WTC11 (cell line): ENCODE measurements around the gene MFSD11. TPM values are rescaled to one million over a fixed set of nuclear protein-coding genes. Genes with fewer than 3 reads are reported as not detected.

Experiments used
- ATAC-seq: fragments of 200-7000 bp; cut with Tn5 transposase; 2 replicates; pipeline ENCODE4 v1.10.0; 2021; ENCODE audit warnings: mild to moderate bottlenecking, moderate library complexity
- CTCF ChIA-PET: fragments of 300-600 bp; sonication (Branson Sonifier 250); formaldehyde crosslinking; loops from one replicate; lab custom pipeline; 2021; ENCODE audit warnings: antibody characterized with exemption; lab: Charles Lee
- POLR2A ChIA-PET: fragments of 350-600 bp; sonication (Branson Sonifier 250); formaldehyde crosslinking; loops from one replicate; lab custom pipeline; 2021; ENCODE audit warnings: antibody characterized with exemption; lab: Charles Lee
- DNase-seq: peaks from one replicate; pipeline ENCODE4 v3.0.0; 2021; ENCODE audit warnings: low spot score
- H3K27ac Mint-ChIP-seq: 2 replicates; pipeline ENCODE4 v1.8.0; 2021; ENCODE audit warnings: mixed read lengths
- H3K27me3 Mint-ChIP-seq: 2 replicates; pipeline ENCODE4 v1.8.0; 2021; ENCODE audit warnings: low read depth, mild to moderate bottlenecking, moderate library complexity, mixed read lengths
- H3K36me3 Mint-ChIP-seq: 2 replicates; pipeline ENCODE4 v1.8.0; 2021; ENCODE audit warnings: mixed read lengths
- H3K4me1 Mint-ChIP-seq: 2 replicates; pipeline ENCODE4 v1.8.0; 2022; ENCODE audit warnings: mixed read lengths
- H3K4me3 Mint-ChIP-seq: 2 replicates; pipeline ENCODE4 v1.8.0; 2021; ENCODE audit warnings: mild to moderate bottlenecking, moderate library complexity, mixed read lengths
- H3K9me3 Mint-ChIP-seq: 2 replicates; pipeline ENCODE4 v1.8.0; 2021; ENCODE audit warnings: mixed read lengths
- CBFB ChIP-seq: sonication (generic); formaldehyde crosslinking; IDR thresholded peaks from 2 replicates; pipeline ENCODE4 v1.8.1; 2022; ENCODE audit warnings: mild to moderate bottlenecking, low read depth, missing genetic modification reagents
- EMX1 ChIP-seq: fragments of 250-450 bp; sonication (Bioruptor Pico); IDR thresholded peaks from 2 replicates; pipeline ENCODE4 v1.8.0; 2021; ENCODE audit warnings: mild to moderate bottlenecking
- ETV6 ChIP-seq: sonication (generic); formaldehyde crosslinking; IDR thresholded peaks from 2 replicates; pipeline ENCODE4 v1.8.1; 2022; ENCODE audit warnings: mild to moderate bottlenecking, missing genetic modification reagents
- JUN ChIP-seq: sonication (generic); formaldehyde crosslinking; IDR thresholded peaks from 2 replicates; pipeline ENCODE4 v1.8.0; 2023; ENCODE audit warnings: mild to moderate bottlenecking, missing genetic modification reagents
- MXD4 ChIP-seq: fragments of 250-450 bp; sonication (Bioruptor Pico); IDR thresholded peaks from 2 replicates; pipeline ENCODE4 v1.8.0; 2021; ENCODE audit warnings: mild to moderate bottlenecking, moderate library complexity, borderline replicate concordance
- MYBL2 ChIP-seq: sonication (generic); formaldehyde crosslinking; IDR thresholded peaks from 2 replicates; pipeline ENCODE4 v1.8.1; 2023; ENCODE audit warnings: mild to moderate bottlenecking, moderate library complexity, missing genetic modification reagents
- NFATC4 ChIP-seq: fragments of 250-450 bp; sonication (Bioruptor Pico); IDR thresholded peaks from 2 replicates; pipeline ENCODE4 v1.9.0; 2021; ENCODE audit warnings: mild to moderate bottlenecking
- OVOL2 ChIP-seq: fragments of 250-450 bp; sonication (Bioruptor Pico); IDR thresholded peaks from 2 replicates; pipeline ENCODE4 v1.9.0; 2021; ENCODE audit warnings: mild to moderate bottlenecking, borderline replicate concordance
- PRRX2 ChIP-seq: fragments of 250-450 bp; sonication (Bioruptor Pico); IDR thresholded peaks from 2 replicates; pipeline ENCODE4 v1.8.0; 2021; ENCODE audit warnings: mild to moderate bottlenecking
- TCF7 ChIP-seq: sonication (generic); formaldehyde crosslinking; IDR thresholded peaks from 2 replicates; pipeline ENCODE4 v1.8.0; 2022; ENCODE audit warnings: mild to moderate bottlenecking, low read depth, missing genetic modification reagents, moderate library complexity
- ZNF396 ChIP-seq: fragments of 250-450 bp; sonication (Bioruptor Pico); IDR thresholded peaks from 2 replicates; pipeline ENCODE4 v1.8.0; 2021; ENCODE audit warnings: mild to moderate bottlenecking, moderate library complexity, borderline replicate concordance
- ZNF416 ChIP-seq: fragments of 250-450 bp; sonication (Bioruptor Pico); IDR thresholded peaks from 2 replicates; pipeline ENCODE4 v1.9.0; 2021; ENCODE audit warnings: mild to moderate bottlenecking, inconsistent platforms
- total RNA-seq: library from RNA; stranded (reverse); gene quantifications from 3 replicates; pipeline ENCODE4 v1.2.3, GENCODE V29; 2021
- TF ChIP-seq, protein P1 (sequence below): fragments of 250-450 bp; sonication (Bioruptor Pico); IDR thresholded peaks from 2 replicates; pipeline ENCODE4 v1.9.0; 2021; ENCODE audit warnings: mild to moderate bottlenecking
- TF ChIP-seq, protein P2 (sequence below): sonication (generic); formaldehyde crosslinking; IDR thresholded peaks from 2 replicates; pipeline ENCODE4 v1.8.1; 2023; ENCODE audit warnings: mild to moderate bottlenecking, missing genetic modification reagents
- TF ChIP-seq, protein P3 (sequence below): fragments of 250-450 bp; sonication (Bioruptor Pico); IDR thresholded peaks from 2 replicates; pipeline ENCODE4 v2.1.2; 2022; ENCODE audit warnings: mild to moderate bottlenecking, moderate library complexity
- TF ChIP-seq, protein P4 (sequence below): sonication (generic); formaldehyde crosslinking; IDR thresholded peaks from 2 replicates; pipeline ENCODE4 v1.8.0; 2023; ENCODE audit warnings: mild to moderate bottlenecking, missing genetic modification reagents
- TF ChIP-seq, protein P5 (sequence below): sonication (generic); formaldehyde crosslinking; IDR thresholded peaks from 2 replicates; pipeline ENCODE4 v1.8.0; 2022; ENCODE audit warnings: mild to moderate bottlenecking, missing genetic modification reagents
- TF ChIP-seq, protein P6 (sequence below): sonication (generic); formaldehyde crosslinking; conservative IDR thresholded peaks from 2 replicates; pipeline ENCODE4 v1.8.1; 2022; ENCODE audit warnings: mild to moderate bottlenecking, missing genetic modification reagents
- TF ChIP-seq, protein P7 (sequence below): sonication (generic); formaldehyde crosslinking; IDR thresholded peaks from 2 replicates; pipeline ENCODE4 v1.8.1; 2022; ENCODE audit warnings: missing genetic modification reagents, borderline replicate concordance
- TF ChIP-seq, protein P8 (sequence below): sonication (generic); formaldehyde crosslinking; IDR thresholded peaks from 2 replicates; pipeline ENCODE4 v1.8.1; 2023; ENCODE audit warnings: mild to moderate bottlenecking, moderate library complexity, missing genetic modification reagents
- TF ChIP-seq, protein P9 (sequence below): sonication (generic); formaldehyde crosslinking; IDR thresholded peaks from 2 replicates; pipeline ENCODE4 v1.8.1; 2022; ENCODE audit warnings: low read depth, missing genetic modification reagents, borderline replicate concordance
- TF ChIP-seq, protein P10 (sequence below): fragments of 200-600 bp; IDR thresholded peaks from 2 replicates; pipeline ENCODE4 v1.8.0; 2022; ENCODE audit warnings: antibody characterized with exemption

The MFSD11 gene
- total RNA-seq, 1 experiment from 2014 or later: 16.6 TPM

DNA sequence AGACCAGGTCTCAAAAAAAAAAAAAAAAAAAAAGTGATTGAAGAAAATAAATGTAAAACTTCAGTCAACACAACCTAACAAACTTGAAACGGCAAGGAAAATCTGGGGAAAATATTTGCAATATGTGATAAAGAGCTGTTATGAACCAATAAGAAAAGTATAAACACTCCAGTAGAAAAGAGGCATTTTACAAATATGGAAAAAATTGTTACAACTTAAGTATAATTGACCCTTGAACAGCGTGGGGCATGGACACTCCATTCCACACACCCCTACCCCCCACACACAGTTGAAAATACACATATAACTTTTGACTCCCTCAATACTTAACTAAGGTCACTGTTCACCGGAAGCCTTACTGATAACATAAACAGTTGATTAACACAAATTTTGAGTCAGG, 20.7 kb downstream of the MFSD11 start:
- CTCF ChIA-PET: interaction anchor here (0.9 kb wide), 1 partner anchor 126 kb away, joined by 3 read pairs; no protein-coding TSS in a partner anchor
- no peak for ATAC-seq
- Mint-ChIP-seq H3K4me3 (no peak overlapping the region), H3K36me3 (peaks cover 29% of the 10 kb centered on the region)
- TF ChIP-seq TCF7 (no peak), MYBL2 (CRISPR knock-in tag) (no peak), PRRX2 (CRISPR knock-in tag) (no peak), OVOL2 (CRISPR knock-in tag) (no peak), CBFB (CRISPR knock-in tag) (no peak), ZNF416 (no peak), NFATC4 (no peak)
- TF ChIP-seq, protein P1, sequence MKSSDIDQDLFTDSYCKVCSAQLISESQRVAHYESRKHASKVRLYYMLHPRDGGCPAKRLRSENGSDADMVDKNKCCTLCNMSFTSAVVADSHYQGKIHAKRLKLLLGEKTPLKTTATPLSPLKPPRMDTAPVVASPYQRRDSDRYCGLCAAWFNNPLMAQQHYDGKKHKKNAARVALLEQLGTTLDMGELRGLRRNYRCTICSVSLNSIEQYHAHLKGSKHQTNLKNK (CRISPR knock-in tag): no peak
- TF ChIP-seq, protein P2, sequence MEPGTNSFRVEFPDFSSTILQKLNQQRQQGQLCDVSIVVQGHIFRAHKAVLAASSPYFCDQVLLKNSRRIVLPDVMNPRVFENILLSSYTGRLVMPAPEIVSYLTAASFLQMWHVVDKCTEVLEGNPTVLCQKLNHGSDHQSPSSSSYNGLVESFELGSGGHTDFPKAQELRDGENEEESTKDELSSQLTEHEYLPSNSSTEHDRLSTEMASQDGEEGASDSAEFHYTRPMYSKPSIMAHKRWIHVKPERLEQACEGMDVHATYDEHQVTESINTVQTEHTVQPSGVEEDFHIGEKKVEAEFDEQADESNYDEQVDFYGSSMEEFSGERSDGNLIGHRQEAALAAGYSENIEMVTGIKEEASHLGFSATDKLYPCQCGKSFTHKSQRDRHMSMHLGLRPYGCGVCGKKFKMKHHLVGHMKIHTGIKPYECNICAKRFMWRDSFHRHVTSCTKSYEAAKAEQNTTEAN (CRISPR knock-in tag): no peak
- TF ChIP-seq, protein P3, sequence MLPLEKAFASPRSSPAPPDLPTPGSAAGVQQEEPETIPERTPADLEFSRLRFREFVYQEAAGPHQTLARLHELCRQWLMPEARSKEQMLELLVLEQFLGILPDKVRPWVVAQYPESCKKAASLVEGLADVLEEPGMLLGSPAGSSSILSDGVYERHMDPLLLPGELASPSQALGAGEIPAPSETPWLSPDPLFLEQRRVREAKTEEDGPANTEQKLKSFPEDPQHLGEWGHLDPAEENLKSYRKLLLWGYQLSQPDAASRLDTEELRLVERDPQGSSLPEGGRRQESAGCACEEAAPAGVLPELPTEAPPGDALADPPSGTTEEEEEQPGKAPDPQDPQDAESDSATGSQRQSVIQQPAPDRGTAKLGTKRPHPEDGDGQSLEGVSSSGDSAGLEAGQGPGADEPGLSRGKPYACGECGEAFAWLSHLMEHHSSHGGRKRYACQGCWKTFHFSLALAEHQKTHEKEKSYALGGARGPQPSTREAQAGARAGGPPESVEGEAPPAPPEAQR: no peak
- TF ChIP-seq, protein P4, sequence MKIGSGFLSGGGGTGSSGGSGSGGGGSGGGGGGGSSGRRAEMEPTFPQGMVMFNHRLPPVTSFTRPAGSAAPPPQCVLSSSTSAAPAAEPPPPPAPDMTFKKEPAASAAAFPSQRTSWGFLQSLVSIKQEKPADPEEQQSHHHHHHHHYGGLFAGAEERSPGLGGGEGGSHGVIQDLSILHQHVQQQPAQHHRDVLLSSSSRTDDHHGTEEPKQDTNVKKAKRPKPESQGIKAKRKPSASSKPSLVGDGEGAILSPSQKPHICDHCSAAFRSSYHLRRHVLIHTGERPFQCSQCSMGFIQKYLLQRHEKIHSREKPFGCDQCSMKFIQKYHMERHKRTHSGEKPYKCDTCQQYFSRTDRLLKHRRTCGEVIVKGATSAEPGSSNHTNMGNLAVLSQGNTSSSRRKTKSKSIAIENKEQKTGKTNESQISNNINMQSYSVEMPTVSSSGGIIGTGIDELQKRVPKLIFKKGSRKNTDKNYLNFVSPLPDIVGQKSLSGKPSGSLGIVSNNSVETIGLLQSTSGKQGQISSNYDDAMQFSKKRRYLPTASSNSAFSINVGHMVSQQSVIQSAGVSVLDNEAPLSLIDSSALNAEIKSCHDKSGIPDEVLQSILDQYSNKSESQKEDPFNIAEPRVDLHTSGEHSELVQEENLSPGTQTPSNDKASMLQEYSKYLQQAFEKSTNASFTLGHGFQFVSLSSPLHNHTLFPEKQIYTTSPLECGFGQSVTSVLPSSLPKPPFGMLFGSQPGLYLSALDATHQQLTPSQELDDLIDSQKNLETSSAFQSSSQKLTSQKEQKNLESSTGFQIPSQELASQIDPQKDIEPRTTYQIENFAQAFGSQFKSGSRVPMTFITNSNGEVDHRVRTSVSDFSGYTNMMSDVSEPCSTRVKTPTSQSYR (CRISPR knock-in tag): no peak
- TF ChIP-seq, protein P5, sequence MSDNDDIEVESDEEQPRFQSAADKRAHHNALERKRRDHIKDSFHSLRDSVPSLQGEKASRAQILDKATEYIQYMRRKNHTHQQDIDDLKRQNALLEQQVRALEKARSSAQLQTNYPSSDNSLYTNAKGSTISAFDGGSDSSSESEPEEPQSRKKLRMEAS (CRISPR knock-in tag): no peak
- TF ChIP-seq, protein P6, sequence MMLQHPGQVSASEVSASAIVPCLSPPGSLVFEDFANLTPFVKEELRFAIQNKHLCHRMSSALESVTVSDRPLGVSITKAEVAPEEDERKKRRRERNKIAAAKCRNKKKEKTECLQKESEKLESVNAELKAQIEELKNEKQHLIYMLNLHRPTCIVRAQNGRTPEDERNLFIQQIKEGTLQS (CRISPR knock-in tag): no peak
- TF ChIP-seq, protein P7, sequence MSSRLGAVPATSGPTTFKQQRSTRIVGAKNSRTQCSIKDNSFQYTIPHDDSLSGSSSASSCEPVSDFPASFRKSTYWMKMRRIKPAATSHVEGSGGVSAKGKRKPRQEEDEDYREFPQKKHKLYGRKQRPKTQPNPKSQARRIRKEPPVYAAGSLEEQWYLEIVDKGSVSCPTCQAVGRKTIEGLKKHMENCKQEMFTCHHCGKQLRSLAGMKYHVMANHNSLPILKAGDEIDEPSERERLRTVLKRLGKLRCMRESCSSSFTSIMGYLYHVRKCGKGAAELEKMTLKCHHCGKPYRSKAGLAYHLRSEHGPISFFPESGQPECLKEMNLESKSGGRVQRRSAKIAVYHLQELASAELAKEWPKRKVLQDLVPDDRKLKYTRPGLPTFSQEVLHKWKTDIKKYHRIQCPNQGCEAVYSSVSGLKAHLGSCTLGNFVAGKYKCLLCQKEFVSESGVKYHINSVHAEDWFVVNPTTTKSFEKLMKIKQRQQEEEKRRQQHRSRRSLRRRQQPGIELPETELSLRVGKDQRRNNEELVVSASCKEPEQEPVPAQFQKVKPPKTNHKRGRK (CRISPR knock-in tag): no peak
- TF ChIP-seq, all 79 proteins: peak for 0
- Mint-ChIP-seq H3K27ac (no peak overlapping the region), H3K27me3 (no peaks in the 10 kb centered on the region), H3K9me3 (0 out of 2 replicates have a peak, but pooled peaks cover 4% of the 10 kb centered on the region), H3K4me1 (peaks cover 7% of the 10 kb centered on the region)
- POLR2A ChIA-PET: no interaction called here
- no peak for DNase-seq

DNA sequence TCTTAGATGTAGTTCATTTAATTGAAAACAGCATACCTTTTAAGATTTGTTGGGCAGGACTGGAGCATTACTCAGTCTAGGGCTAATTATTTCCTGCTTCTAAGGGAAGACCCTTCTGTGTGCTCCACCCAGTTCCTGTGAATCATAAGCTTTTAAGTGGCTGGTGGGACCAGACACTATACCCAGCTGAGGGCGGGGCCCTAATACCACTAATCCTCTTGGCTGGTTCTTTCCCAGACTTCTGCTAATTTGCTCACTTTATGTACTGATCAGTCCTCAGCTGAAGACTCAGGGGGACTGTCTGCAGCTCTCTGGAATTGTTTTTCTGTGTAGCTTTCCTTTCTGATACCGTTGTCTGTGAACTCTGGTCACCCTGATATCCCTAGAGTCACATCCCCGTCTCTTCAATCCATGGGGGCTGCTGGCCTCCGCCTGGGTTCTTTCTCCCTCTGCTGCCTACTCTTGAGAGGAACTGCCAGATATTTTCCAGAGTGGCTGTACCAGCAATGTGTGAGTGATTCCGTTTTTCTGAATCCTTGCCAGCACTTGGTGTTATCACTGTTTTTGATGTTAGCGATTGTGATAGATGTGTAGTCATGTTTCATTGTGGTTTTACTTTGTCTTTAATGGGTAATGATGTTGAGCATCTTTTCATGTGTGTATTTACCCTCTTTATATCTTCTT, 35.1 kb downstream of the MFSD11 start:
- H3K4me1 Mint-ChIP-seq: no peaks in the 10 kb centered on the region
- ChIA-PET CTCF (interaction anchor here (0.6 kb wide), 1 partner anchor 388 kb away, joined by 4 read pairs; no protein-coding TSS in a partner anchor), POLR2A (no interaction called here)
- peaks cover 31% of the 10 kb centered on the region for H3K36me3 Mint-ChIP-seq
- ATAC-seq (no peak), DNase-seq (no peak)
- H3K4me3 Mint-ChIP-seq: no peak overlapping the region
- 0 out of 2 replicates have a peak overlapping the region, but pooled peaks have one; percentile 34 for H3K27ac Mint-ChIP-seq
- peaks cover 5% of the 10 kb centered on the region; the same call in 1 of the 2 replicates for H3K9me3 Mint-ChIP-seq
- H3K27me3 Mint-ChIP-seq: no peaks in the 10 kb centered on the region
- no peak for TF ChIP-seq ZNF396 (CRISPR knock-in tag)
- no peak for TF ChIP-seq ETV6 (CRISPR knock-in tag)
- no peak for TF ChIP-seq JUN (CRISPR knock-in tag)
- no peak for TF ChIP-seq MXD4
- TF ChIP-seq, protein P8, sequence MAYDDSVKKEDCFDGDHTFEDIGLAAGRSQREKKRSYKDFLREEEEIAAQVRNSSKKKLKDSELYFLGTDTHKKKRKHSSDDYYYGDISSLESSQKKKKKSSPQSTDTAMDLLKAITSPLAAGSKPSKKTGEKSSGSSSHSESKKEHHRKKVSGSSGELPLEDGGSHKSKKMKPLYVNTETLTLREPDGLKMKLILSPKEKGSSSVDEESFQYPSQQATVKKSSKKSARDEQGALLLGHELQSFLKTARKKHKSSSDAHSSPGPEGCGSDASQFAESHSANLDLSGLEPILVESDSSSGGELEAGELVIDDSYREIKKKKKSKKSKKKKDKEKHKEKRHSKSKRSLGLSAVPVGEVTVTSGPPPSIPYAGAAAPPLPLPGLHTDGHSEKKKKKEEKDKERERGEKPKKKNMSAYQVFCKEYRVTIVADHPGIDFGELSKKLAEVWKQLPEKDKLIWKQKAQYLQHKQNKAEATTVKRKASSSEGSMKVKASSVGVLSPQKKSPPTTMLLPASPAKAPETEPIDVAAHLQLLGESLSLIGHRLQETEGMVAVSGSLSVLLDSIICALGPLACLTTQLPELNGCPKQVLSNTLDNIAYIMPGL (CRISPR knock-in tag): no peak
- no peak for TF ChIP-seq EMX1
- TF ChIP-seq, protein P9, sequence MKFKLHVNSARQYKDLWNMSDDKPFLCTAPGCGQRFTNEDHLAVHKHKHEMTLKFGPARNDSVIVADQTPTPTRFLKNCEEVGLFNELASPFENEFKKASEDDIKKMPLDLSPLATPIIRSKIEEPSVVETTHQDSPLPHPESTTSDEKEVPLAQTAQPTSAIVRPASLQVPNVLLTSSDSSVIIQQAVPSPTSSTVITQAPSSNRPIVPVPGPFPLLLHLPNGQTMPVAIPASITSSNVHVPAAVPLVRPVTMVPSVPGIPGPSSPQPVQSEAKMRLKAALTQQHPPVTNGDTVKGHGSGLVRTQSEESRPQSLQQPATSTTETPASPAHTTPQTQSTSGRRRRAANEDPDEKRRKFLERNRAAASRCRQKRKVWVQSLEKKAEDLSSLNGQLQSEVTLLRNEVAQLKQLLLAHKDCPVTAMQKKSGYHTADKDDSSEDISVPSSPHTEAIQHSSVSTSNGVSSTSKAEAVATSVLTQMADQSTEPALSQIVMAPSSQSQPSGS (CRISPR knock-in tag): no peak
- TF ChIP-seq, protein P10, sequence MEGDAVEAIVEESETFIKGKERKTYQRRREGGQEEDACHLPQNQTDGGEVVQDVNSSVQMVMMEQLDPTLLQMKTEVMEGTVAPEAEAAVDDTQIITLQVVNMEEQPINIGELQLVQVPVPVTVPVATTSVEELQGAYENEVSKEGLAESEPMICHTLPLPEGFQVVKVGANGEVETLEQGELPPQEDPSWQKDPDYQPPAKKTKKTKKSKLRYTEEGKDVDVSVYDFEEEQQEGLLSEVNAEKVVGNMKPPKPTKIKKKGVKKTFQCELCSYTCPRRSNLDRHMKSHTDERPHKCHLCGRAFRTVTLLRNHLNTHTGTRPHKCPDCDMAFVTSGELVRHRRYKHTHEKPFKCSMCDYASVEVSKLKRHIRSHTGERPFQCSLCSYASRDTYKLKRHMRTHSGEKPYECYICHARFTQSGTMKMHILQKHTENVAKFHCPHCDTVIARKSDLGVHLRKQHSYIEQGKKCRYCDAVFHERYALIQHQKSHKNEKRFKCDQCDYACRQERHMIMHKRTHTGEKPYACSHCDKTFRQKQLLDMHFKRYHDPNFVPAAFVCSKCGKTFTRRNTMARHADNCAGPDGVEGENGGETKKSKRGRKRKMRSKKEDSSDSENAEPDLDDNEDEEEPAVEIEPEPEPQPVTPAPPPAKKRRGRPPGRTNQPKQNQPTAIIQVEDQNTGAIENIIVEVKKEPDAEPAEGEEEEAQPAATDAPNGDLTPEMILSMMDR: no peak
